Measurements from ENCODE around the gene NLGN1.
A peak's percentile ranks its signal among the peaks of the same experiment; 100 is the strongest.

Gene NLGN1

DNA sequence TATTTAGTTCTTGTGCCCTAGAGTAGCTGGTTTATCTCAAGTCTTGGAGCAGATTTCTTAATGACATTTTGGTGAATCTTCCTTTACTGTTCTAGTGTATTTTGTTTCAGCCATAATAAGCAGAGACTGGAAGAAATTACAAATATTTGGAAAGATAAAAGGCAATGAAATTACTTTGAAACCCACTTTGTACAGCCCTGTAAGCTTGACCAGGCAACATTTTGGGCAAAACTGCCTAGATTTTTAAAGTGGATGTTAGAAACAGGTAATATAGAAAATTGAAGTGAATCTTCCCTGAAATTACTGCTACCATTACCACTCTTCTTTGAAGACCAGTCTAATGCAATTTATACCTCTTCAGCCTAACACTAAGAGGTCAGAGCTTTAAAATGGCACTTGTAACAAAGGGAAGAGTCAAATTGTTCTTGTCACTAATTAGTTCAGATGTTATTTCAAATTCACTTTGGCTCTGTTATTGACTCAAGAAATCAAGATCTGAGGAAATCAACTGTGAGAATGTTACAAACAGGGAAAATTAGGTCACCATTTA, 589.4 kb downstream of the NLGN1 start:
- Histone ChIP-seq H3K27ac (ENCODE audit: insufficient read depth, low read depth, low read length, poor library complexity, severe bottlenecking) (no peak overlapping the region), H3K4me1 (ENCODE audit: control insufficient read depth, insufficient read depth, low read length) (no peaks in the 10 kb centered on the region), H3K36me3 (ENCODE audit: control insufficient read depth, insufficient read depth, low read length) (no peaks in the 10 kb centered on the region), H3K9me3 (ENCODE audit: control insufficient read depth, low read length) (no peaks in the 10 kb centered on the region), H3K27me3 (ENCODE audit: control insufficient read depth, insufficient read depth, low read length, poor library complexity, severe bottlenecking) (no peaks in the 10 kb centered on the region), H3K4me3 (ENCODE audit: insufficient read depth, low read depth, low read length) (no peak overlapping the region)

DNA sequence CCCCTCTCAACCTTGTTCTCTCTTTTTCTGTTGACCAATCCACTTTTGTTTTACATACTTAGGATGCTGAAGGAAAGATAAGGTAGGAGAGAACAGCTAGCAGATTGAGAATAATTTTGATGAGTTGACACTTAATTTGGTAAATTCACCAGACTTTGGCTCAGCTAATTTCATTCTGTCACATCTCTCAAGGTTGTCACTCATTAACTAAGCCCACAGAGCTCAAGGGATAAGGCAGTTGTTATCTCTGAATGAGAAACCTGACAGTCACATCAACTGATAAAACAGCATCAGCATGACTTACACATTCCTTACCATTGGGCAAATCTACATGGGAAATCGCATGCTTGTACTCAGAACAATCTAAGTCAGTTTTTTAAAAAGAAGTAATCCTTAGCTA, 591.4 kb downstream of the NLGN1 start:
- Histone ChIP-seq H3K36me3 (ENCODE audit: control insufficient read depth, insufficient read depth, low read length) (no peaks in the 10 kb centered on the region), H3K27ac (ENCODE audit: insufficient read depth, low read depth, low read length, poor library complexity, severe bottlenecking) (no peak overlapping the region), H3K4me3 (ENCODE audit: insufficient read depth, low read depth, low read length) (no peak overlapping the region), H3K9me3 (ENCODE audit: control insufficient read depth, low read length) (no peaks in the 10 kb centered on the region), H3K4me1 (ENCODE audit: control insufficient read depth, insufficient read depth, low read length) (no peaks in the 10 kb centered on the region), H3K27me3 (ENCODE audit: control insufficient read depth, insufficient read depth, low read length, poor library complexity, severe bottlenecking) (no peaks in the 10 kb centered on the region)
- WGBS, 2 experiments: 89 to 100% methylated on average over 1 of the region's 1 CpG

DNA sequence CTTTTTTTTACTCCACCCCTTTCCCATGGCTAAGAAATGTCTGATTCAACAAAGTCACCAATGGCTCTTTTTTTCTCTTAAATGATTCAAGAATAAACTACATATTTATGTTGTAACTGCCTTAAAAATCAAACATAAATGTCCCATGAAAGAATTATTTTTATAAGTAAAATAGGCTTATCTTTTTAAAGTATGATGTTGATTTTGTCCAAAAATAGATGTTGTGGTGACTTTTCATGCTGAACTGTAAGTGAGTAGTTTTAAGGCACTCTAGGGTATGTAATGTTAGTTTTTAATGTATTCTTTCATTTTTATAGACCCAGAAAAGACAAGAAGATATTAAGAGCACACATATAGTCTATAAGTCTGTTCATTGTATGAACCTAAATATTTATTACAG, 594.9 kb downstream of the NLGN1 start:
- Histone ChIP-seq H3K36me3 (ENCODE audit: control insufficient read depth, insufficient read depth, low read length) (no peaks in the 10 kb centered on the region), H3K4me3 (ENCODE audit: insufficient read depth, low read depth, low read length) (no peak overlapping the region), H3K27ac (ENCODE audit: insufficient read depth, low read depth, low read length, poor library complexity, severe bottlenecking) (no peak overlapping the region), H3K27me3 (ENCODE audit: control insufficient read depth, insufficient read depth, low read length, poor library complexity, severe bottlenecking) (no peaks in the 10 kb centered on the region), H3K4me1 (ENCODE audit: control insufficient read depth, insufficient read depth, low read length) (no peaks in the 10 kb centered on the region), H3K9me3 (ENCODE audit: control insufficient read depth, low read length) (no peaks in the 10 kb centered on the region)

DNA sequence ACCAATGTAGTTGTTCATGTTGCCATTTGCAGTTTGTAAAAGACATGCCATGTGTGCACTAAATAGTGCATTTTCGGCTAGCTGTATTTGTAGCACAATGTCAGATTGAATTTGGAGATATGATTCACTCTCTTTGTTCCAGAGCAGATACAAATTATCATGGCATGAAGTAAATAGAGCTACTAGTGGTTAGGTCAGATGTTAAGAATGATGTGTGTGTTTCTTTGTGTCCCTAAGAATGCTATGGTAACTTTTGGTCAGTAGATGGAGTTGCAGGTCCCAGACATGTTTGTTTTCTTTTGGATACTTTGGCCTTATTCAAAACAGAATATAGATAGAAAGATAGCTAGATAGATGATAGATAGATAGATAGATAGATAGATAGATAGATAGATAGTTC, 595.8 kb downstream of the NLGN1 start:
- H3K36me3 ChIP-seq (ENCODE audit: control insufficient read depth, insufficient read depth, low read length): no peaks in the 10 kb centered on the region
- no peak overlapping the region for H3K4me3 ChIP-seq (ENCODE audit: insufficient read depth, low read depth, low read length)
- WGBS, 2 experiments: 78 to 81% methylated on average over 1 of the region's 1 CpG
- H3K27ac ChIP-seq (ENCODE audit: insufficient read depth, low read depth, low read length, poor library complexity, severe bottlenecking): no peak overlapping the region
- H3K27me3 ChIP-seq (ENCODE audit: control insufficient read depth, insufficient read depth, low read length, poor library complexity, severe bottlenecking): no peaks in the 10 kb centered on the region
- H3K9me3 ChIP-seq (ENCODE audit: control insufficient read depth, low read length): no peaks in the 10 kb centered on the region
- no peaks in the 10 kb centered on the region for H3K4me1 ChIP-seq (ENCODE audit: control insufficient read depth, insufficient read depth, low read length)

DNA sequence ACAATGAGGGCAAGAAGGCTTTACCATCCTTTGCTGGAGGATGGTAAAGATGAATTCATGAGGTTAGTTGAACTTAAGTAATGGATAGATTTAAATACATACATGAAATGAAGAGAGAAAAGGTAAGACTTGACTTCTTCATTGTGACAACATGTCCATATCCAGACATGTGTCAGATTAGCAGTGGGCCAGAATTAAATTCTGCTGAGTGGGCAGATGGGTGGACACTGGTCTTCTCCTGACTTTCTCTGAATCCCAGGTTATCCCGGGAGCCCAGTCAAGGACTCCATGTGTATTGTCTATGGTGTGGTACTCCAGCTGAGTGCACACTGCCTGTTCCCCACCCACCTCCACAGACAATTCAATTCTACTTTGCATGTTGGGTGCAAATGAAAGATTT, 603.1 kb downstream of the NLGN1 start:
- no peaks in the 10 kb centered on the region for H3K27me3 ChIP-seq (ENCODE audit: control insufficient read depth, insufficient read depth, low read length, poor library complexity, severe bottlenecking)
- no peak overlapping the region for H3K27ac ChIP-seq (ENCODE audit: insufficient read depth, low read depth, low read length, poor library complexity, severe bottlenecking)
- no peak overlapping the region for H3K4me3 ChIP-seq (ENCODE audit: insufficient read depth, low read depth, low read length)
- 100% methylated on average over 1 of the region's 1 CpG for WGBS, 2 experiments
- H3K36me3 ChIP-seq (ENCODE audit: control insufficient read depth, insufficient read depth, low read length): no peaks in the 10 kb centered on the region
- H3K4me1 ChIP-seq (ENCODE audit: control insufficient read depth, insufficient read depth, low read length): no peaks in the 10 kb centered on the region
- no peaks in the 10 kb centered on the region for H3K9me3 ChIP-seq (ENCODE audit: control insufficient read depth, low read length)

DNA sequence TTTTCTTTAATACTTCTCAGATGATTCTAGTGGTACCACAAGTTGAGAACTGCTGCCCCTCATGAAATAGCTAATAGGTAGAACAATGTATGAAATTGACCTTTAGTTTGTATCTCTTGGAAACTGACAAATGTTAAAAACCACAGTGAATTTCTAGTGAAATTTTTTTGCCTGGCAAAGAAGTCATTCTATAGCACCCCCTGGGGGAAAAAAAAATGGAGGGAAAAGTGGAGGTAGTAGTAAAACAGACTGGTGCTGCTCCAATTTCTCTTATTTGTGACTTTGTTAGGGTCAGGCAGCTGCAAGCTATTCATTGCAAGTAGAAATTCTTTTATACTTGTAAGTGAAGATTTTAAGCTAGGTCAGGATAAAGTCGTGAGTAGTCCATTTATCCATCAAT, 605.0 kb downstream of the NLGN1 start:
- no peaks in the 10 kb centered on the region for H3K27me3 ChIP-seq (ENCODE audit: control insufficient read depth, insufficient read depth, low read length, poor library complexity, severe bottlenecking)
- WGBS, 2 experiments: 67% methylated on average over 1 of the region's 1 CpG
- no peak overlapping the region for H3K4me3 ChIP-seq (ENCODE audit: insufficient read depth, low read depth, low read length)
- no peak overlapping the region for H3K27ac ChIP-seq (ENCODE audit: insufficient read depth, low read depth, low read length, poor library complexity, severe bottlenecking)
- H3K9me3 ChIP-seq (ENCODE audit: control insufficient read depth, low read length): no peaks in the 10 kb centered on the region
- H3K36me3 ChIP-seq (ENCODE audit: control insufficient read depth, insufficient read depth, low read length): no peaks in the 10 kb centered on the region
- no peaks in the 10 kb centered on the region for H3K4me1 ChIP-seq (ENCODE audit: control insufficient read depth, insufficient read depth, low read length)

DNA sequence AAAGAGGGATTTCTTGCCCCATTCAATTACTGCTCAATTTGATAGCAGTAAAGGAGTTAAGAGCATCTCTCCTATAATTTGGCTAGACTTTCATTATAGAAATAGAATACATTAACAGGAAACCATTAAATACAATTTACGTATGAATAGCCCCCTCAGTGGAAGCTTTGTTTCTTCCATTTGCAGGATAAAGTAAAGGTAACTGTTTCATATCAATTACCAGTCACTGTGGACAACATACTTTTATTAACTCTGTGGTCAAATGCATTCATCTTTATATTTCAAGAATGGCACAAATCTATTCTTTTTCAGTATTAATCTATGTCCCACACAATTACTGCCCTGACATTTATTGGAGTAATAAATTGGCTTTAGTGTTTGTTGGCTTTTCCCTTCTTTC, 613.4 kb downstream of the NLGN1 start:
- H3K27me3 ChIP-seq (ENCODE audit: control insufficient read depth, insufficient read depth, low read length, poor library complexity, severe bottlenecking): no peaks in the 10 kb centered on the region
- 60 to 80% methylated on average over 1 of the region's 1 CpG for WGBS, 2 experiments
- H3K4me3 ChIP-seq (ENCODE audit: insufficient read depth, low read depth, low read length): no peak overlapping the region
- no peaks in the 10 kb centered on the region for H3K36me3 ChIP-seq (ENCODE audit: control insufficient read depth, insufficient read depth, low read length)
- H3K27ac ChIP-seq (ENCODE audit: insufficient read depth, low read depth, low read length, poor library complexity, severe bottlenecking): no peak overlapping the region
- no peaks in the 10 kb centered on the region for H3K9me3 ChIP-seq (ENCODE audit: control insufficient read depth, low read length)
- H3K4me1 ChIP-seq (ENCODE audit: control insufficient read depth, insufficient read depth, low read length): no peaks in the 10 kb centered on the region

DNA sequence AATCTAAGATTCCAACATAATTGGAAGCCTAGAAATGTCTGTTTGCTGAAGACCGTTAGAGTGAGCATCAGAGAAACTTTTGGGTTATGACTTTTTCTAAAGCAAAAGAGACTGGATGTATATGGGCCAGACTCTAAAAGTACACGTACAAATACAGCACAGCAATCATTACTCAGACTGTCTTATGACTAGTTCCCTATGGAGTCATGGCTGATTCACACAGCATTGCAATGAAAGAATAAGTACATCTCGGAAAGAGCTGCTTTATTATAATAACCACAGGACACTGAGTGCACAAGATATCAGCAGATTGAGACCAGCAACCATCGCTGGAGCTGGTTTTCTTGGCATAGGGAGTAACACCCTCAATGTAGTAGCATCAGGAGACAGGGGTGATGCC, 618.6 kb downstream of the NLGN1 start:
- Histone ChIP-seq H3K27ac (ENCODE audit: insufficient read depth, low read depth, low read length, poor library complexity, severe bottlenecking) (no peak overlapping the region), H3K4me1 (ENCODE audit: control insufficient read depth, insufficient read depth, low read length) (no peaks in the 10 kb centered on the region), H3K9me3 (ENCODE audit: control insufficient read depth, low read length) (no peaks in the 10 kb centered on the region), H3K36me3 (ENCODE audit: control insufficient read depth, insufficient read depth, low read length) (no peaks in the 10 kb centered on the region), H3K27me3 (ENCODE audit: control insufficient read depth, insufficient read depth, low read length, poor library complexity, severe bottlenecking) (no peaks in the 10 kb centered on the region), H3K4me3 (ENCODE audit: insufficient read depth, low read depth, low read length) (no peak overlapping the region)
- 83 to 85% methylated on average over 4 of the region's 4 CpGs for WGBS, 2 experiments

DNA sequence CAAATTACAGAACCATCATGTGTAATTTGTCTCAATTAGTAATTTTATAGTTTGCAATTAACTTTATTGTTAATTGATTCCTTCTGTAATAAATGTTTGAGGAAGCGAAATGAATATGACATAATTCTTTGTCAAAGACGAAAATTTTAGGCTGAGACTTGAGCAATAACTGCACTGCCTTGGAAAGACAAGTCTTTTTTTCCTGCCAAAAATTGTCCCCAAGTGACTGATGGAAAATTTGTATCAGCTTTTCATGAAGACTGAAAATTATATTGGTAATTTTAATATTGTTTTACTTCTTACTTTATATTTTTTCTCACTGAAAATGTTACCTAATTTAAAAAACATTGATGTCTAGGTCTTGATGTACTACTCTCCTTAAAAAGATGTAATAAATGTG, 622.6 kb downstream of the NLGN1 start:
- H3K36me3 ChIP-seq (ENCODE audit: control insufficient read depth, insufficient read depth, low read length): no peaks in the 10 kb centered on the region
- 97% methylated on average over 2 of the region's 2 CpGs for WGBS, 2 experiments
- no peaks in the 10 kb centered on the region for H3K9me3 ChIP-seq (ENCODE audit: control insufficient read depth, low read length)
- no peaks in the 10 kb centered on the region for H3K4me1 ChIP-seq (ENCODE audit: control insufficient read depth, insufficient read depth, low read length)
- H3K27me3 ChIP-seq (ENCODE audit: control insufficient read depth, insufficient read depth, low read length, poor library complexity, severe bottlenecking): no peaks in the 10 kb centered on the region
- H3K27ac ChIP-seq (ENCODE audit: insufficient read depth, low read depth, low read length, poor library complexity, severe bottlenecking): no peak overlapping the region
- H3K4me3 ChIP-seq (ENCODE audit: insufficient read depth, low read depth, low read length): no peak overlapping the region

DNA sequence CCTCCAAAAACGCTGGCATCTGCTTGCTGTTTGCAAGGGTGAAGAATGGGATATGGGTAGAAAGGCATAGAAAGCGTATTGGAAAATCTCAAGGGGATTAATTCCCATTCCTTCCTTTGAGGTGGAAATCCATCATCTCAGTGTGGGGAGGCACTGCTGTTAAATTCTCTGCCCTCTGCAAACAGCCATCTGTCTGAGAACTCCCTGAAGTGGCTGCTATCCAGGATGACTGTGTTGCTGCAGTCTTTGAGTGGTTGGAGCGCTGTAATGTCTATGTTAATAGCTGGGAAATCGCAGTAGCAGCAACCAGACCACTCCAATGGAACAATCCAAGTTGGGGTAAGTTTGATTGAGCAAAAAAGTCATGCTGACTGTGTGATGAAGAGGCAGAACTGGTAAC, 625.9 kb downstream of the NLGN1 start:
- WGBS, 2 experiments: 74 to 76% methylated on average over 4 of the region's 4 CpGs
- H3K9me3 ChIP-seq (ENCODE audit: control insufficient read depth, low read length): no peaks in the 10 kb centered on the region
- no peaks in the 10 kb centered on the region for H3K27me3 ChIP-seq (ENCODE audit: control insufficient read depth, insufficient read depth, low read length, poor library complexity, severe bottlenecking)
- no peaks in the 10 kb centered on the region for H3K36me3 ChIP-seq (ENCODE audit: control insufficient read depth, insufficient read depth, low read length)
- H3K27ac ChIP-seq (ENCODE audit: insufficient read depth, low read depth, low read length, poor library complexity, severe bottlenecking): peak overlapping the region; percentile 19
- no peak overlapping the region for H3K4me3 ChIP-seq (ENCODE audit: insufficient read depth, low read depth, low read length)
- H3K4me1 ChIP-seq (ENCODE audit: control insufficient read depth, insufficient read depth, low read length): no peaks in the 10 kb centered on the region

DNA sequence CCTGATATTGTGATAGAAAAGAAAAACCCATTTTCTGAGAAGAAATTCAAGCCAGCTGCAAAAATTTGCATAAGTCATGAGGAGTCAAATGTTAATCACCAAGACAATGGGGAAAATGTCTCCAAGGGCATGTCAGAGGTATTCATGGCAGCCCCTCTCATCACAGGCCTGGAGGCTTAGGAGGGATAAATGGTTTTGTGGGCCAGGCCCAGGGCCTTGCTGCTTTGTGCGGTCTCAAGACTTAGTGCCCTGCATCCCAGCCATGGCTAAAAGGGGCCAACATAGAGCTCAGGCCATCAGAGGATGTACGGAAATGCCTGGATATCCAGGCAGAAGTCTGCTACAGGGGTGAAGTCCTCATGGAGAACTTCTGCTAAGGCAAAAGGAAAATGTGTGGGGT, 631.1 kb downstream of the NLGN1 start:
- Histone ChIP-seq H3K36me3 (ENCODE audit: control insufficient read depth, insufficient read depth, low read length) (no peaks in the 10 kb centered on the region), H3K27me3 (ENCODE audit: control insufficient read depth, insufficient read depth, low read length, poor library complexity, severe bottlenecking) (no peaks in the 10 kb centered on the region), H3K27ac (ENCODE audit: insufficient read depth, low read depth, low read length, poor library complexity, severe bottlenecking) (no peak overlapping the region), H3K4me3 (ENCODE audit: insufficient read depth, low read depth, low read length) (no peak overlapping the region), H3K4me1 (ENCODE audit: control insufficient read depth, insufficient read depth, low read length) (no peaks in the 10 kb centered on the region), H3K9me3 (ENCODE audit: control insufficient read depth, low read length) (peaks cover 3% of the 10 kb centered on the region)
- 94 to 97% methylated on average over 2 of the region's 2 CpGs for WGBS, 2 experiments
